H1 (cell line): ENCODE measurements around the gene BCL11A. TPM values are rescaled to one million over a fixed set of nuclear protein-coding genes. Genes with fewer than 3 reads are reported as not detected.

Experiments
- ASH2L ChIP-seq: fragments of 200-600, 300-600 bp; sonication (generic); IDR thresholded peaks from one replicate; pipeline ENCODE4 v1.7.1; 2017; ENCODE audit warnings: low read length
- BACH1 ChIP-seq: IDR thresholded peaks from 2 replicates; pipeline ENCODE4 v1.6.1; 2012; ENCODE audit warnings: low read length, improper control_type of control experiment
- CBX8 ChIP-seq: fragments of 300-800, 300-1000 bp; sonication (generic); IDR thresholded peaks from 2 replicates; pipeline ENCODE4 v1.7.1; 2016; ENCODE audit warnings: low read depth, low read length, borderline replicate concordance
- CHD1 ChIP-seq: IDR thresholded peaks from 2 replicates; pipeline ENCODE4 v1.6.1; 2012; ENCODE audit warnings: low read depth, low read length, improper control_type of control experiment
- CTBP2 ChIP-seq: IDR thresholded peaks from 2 replicates; pipeline ENCODE4 v1.7.0; 2011; ENCODE audit warnings: borderline replicate concordance, mild to moderate bottlenecking, moderate library complexity, mixed read lengths, low read length; ENCODE audit not compliant: insufficient read depth, insufficient read length
- EGR1 ChIP-seq: IDR thresholded peaks from 2 replicates; pipeline ENCODE4 v1.6.1; 2011; ENCODE audit warnings: low read depth, low read length, borderline replicate concordance
- FOSL1 ChIP-seq: IDR thresholded peaks from 2 replicates; pipeline ENCODE4 v1.6.1; 2011; ENCODE audit warnings: mild to moderate bottlenecking, low read depth, low read length, moderate library complexity; ENCODE audit not compliant: insufficient read depth
- HDAC6 ChIP-seq: IDR thresholded peaks from one replicate; pipeline ENCODE4 v1.7.1; 2012; ENCODE audit warnings: low read depth, mild to moderate bottlenecking, inconsistent platforms, low read length, moderate library complexity
- JUN ChIP-seq: IDR thresholded peaks from 2 replicates; pipeline ENCODE4 v1.6.1; 2011; ENCODE audit warnings: low read depth, mild to moderate bottlenecking, improper control_type of control experiment, low read length
- KDM5A ChIP-seq: fragments of 200-600 bp; IDR thresholded peaks from 2 replicates; pipeline ENCODE4 v1.7.1; 2012; ENCODE audit warnings: mild to moderate bottlenecking, low read length, inconsistent platforms, mixed read lengths
- MAX ChIP-seq: IDR thresholded peaks from 2 replicates; pipeline ENCODE4 v1.6.1; 2012; ENCODE audit warnings: inconsistent platforms
- NANOG ChIP-seq: IDR thresholded peaks from 2 replicates; pipeline ENCODE4 v1.6.1; 2011; ENCODE audit warnings: low read length, low read depth, mild to moderate bottlenecking, inconsistent platforms; ENCODE audit not compliant: insufficient read depth, poor library complexity, severe bottlenecking
- PHF8 ChIP-seq: fragments of 200-600 bp; sonication (generic); conservative IDR thresholded peaks from 2 replicates; pipeline ENCODE4 v1.7.1; 2012; ENCODE audit warnings: low read depth, mild to moderate bottlenecking, inconsistent platforms, low read length, moderate library complexity
- POLR2AphosphoS5 ChIP-seq: IDR thresholded peaks from 2 replicates; pipeline ENCODE4 v1.6.1; 2011; ENCODE audit warnings: low read depth, low read length
- POU5F1 ChIP-seq: IDR thresholded peaks from 2 replicates; pipeline ENCODE4 v1.6.1; 2011; ENCODE audit warnings: low read depth, mild to moderate bottlenecking, low read length, moderate library complexity
- RAD21 ChIP-seq, 2 experiments: IDR thresholded peaks in 1 of 2; conservative IDR thresholded peaks in 1 of 2; 2 replicates each; pipeline ENCODE4 v1.6.1; 2011; ENCODE audit warnings: low read depth in 2 of 2, low read length in 2 of 2, improper control_type of control experiment in 1 of 2, inconsistent platforms in 1 of 2, mild to moderate bottlenecking in 1 of 2, moderate library complexity in 1 of 2
- RBBP5 ChIP-seq: IDR thresholded peaks from 2 replicates; pipeline ENCODE4 v1.7.1; 2012; ENCODE audit warnings: low read depth, mild to moderate bottlenecking, inconsistent platforms, low read length, moderate library complexity, borderline replicate concordance
- RFX5 ChIP-seq: IDR thresholded peaks from 2 replicates; pipeline ENCODE4 v1.6.1; 2011; ENCODE audit warnings: low read depth, low read length, improper control_type of control experiment, borderline replicate concordance
- RXRA ChIP-seq: IDR thresholded peaks from 2 replicates; pipeline ENCODE4 v1.6.1; 2011; ENCODE audit warnings: low read depth, mild to moderate bottlenecking, low read length, moderate library complexity; ENCODE audit not compliant: insufficient read depth
- SIRT6 ChIP-seq: IDR thresholded peaks from one replicate; pipeline ENCODE4 v1.7.1; 2012; ENCODE audit warnings: low read length, inconsistent platforms
- SP2 ChIP-seq: IDR thresholded peaks from 2 replicates; pipeline ENCODE4 v1.6.1; 2012; ENCODE audit warnings: mild to moderate bottlenecking, low read length, inconsistent platforms
- SRF ChIP-seq: IDR thresholded peaks from 2 replicates; pipeline ENCODE4 v1.6.1; 2011; ENCODE audit warnings: mild to moderate bottlenecking, low read depth, low read length, moderate library complexity
- TAF7 ChIP-seq: optimal IDR thresholded peaks from 2 replicates; pipeline ENCODE3; 2011; ENCODE audit warnings: low read depth, mild to moderate bottlenecking, inconsistent platforms, low read length, moderate library complexity, borderline replicate concordance
- TBP ChIP-seq: IDR thresholded peaks from 2 replicates; pipeline ENCODE4 v1.6.1; 2011; ENCODE audit warnings: low read depth, low read length, improper control_type of control experiment
- polyA plus RNA-seq, 7 experiments: library from polyadenylated mRNA; depleted of rRNA in 3 of 7; stranded (reverse) in 5 of 7; unstranded in 2 of 7; fragments of >200 nt in 5 of 7; fragments of 200-250 nt in 2 of 7; gene quantifications; 1 replicate in 5 of 7; 2 replicates in 1 of 7; 4 replicates in 1 of 7; pipeline versions ENCODE4 v1.2.1 to v1.2.3, GENCODE V29; 2011 to 2013; ENCODE audit warnings: missing spikeins in 2 of 7, mixed read lengths in 2 of 7
- total RNA-seq: library from RNA; stranded (reverse); fragmentation: NEBNext Ultra II Directional; extraction: Animal tissue kit (Norgen Biotek cat#: 25700); gene quantifications from 2 replicates; pipeline ENCODE4 v1.2.1, GENCODE V29; 2021

The BCL11A gene
- total and polyA plus RNA-seq, 2 of the 8 experiments (the other 6 are each of a cell fraction or from before 2014, with no cell fraction given): 11.9 to 59.3 TPM

GRCh38 chr2:60581433-60582282, 28.2 kb upstream of the BCL11A start (continued):
- TF ChIP-seq NANOG (no peak), POU5F1 (no peak), EGR1 (peak; percentile 66; the same call in 1 of the 2 replicates), CTBP2 (peak; percentile 45), TBP (no peak), SP2 (no peak), RXRA (no peak), HDAC6 (no peak), PHF8 (no peak), POLR2AphosphoS5 (no peak), MAX (peak; percentile 44; the same call in 1 of the 2 replicates), RAD21 (IDR thresholded peaks at IDR 0.05 in 1 of 2, conservative IDR thresholded peaks at IDR 0.05 in 1 of 2; ENCODE audit: low read depth in 2 of 2, low read length in 2 of 2) (peak; percentile 92 to 97), SRF (no peak), KDM5A (no peak), JUN (no peak), BACH1 (peak; percentile 60), CHD1 (no peak), TAF7 (no peak), RFX5 (no peak), SIRT6 (no peak), RBBP5 (0 out of 2 replicates have a peak, but pooled peaks have one; percentile 37), FOSL1 (no peak), ASH2L (peak; percentile 47), CBX8 (no peak)
